ENCODE measurements around the gene ROR1. TPM values are rescaled to one million over a fixed set of nuclear protein-coding genes. Genes with fewer than 3 reads are reported as not detected.

Gene ROR1
- total and polyA plus RNA-seq, 2 experiments from 2014 or later, result 27.6 to 47.8 TPM

GRCh38 chr1:64176659-64177058, 402.8 kb downstream of the ROR1 start:
- no peak for DNase-seq (ENCODE audit: low read depth in 1 of 2, low spot score in 1 of 2)

GRCh38 chr1:64179588-64179987, 405.8 kb downstream of the ROR1 start:
- Histone ChIP-seq H3K4me3 (no peak overlapping the region), H3K36me3 (peaks cover 19% of the 10 kb centered on the region), H3K27me3 (no peaks in the 10 kb centered on the region), H3K9me3 (ENCODE audit: low read depth) (no peaks in the 10 kb centered on the region), H3K27ac (no peak overlapping the region), H3K4me1 (ENCODE audit: low read depth) (no peaks in the 10 kb centered on the region)
- no peak for TF ChIP-seq CTCF (IDR thresholded peaks at IDR 0.05; ENCODE audit: low read depth, low read length)
- no peak for DNase-seq (ENCODE audit: low read depth in 1 of 2, low spot score in 1 of 2)

More at GRCh38 chr1:64176659-64177058, 402.8 kb downstream of the ROR1 start:
- Histone ChIP-seq H3K27ac (no peak overlapping the region), H3K27me3 (no peaks in the 10 kb centered on the region), H3K9me3 (ENCODE audit: low read depth) (no peaks in the 10 kb centered on the region), H3K4me1 (ENCODE audit: low read depth) (peaks cover 10% of the 10 kb centered on the region), H3K4me3 (no peak overlapping the region), H3K36me3 (peaks cover 19% of the 10 kb centered on the region)
- TF ChIP-seq CTCF (IDR thresholded peaks at IDR 0.05; ENCODE audit: low read depth, low read length), result no peak

- no peaks in the 10 kb centered on the region for H3K27me3 ChIP-seq
- no peak for TF ChIP-seq CTCF (IDR thresholded peaks at IDR 0.05; ENCODE audit: low read depth, low read length)
- H3K36me3 ChIP-seq, result peaks cover 13% of the 10 kb centered on the region
- peaks cover 19% of the 10 kb centered on the region for H3K4me1 ChIP-seq (ENCODE audit: low read depth)
- H3K27ac ChIP-seq, result no peak overlapping the region
- DNase-seq (ENCODE audit: low read depth in 1 of 2, low spot score in 1 of 2), result no peak
- no peaks in the 10 kb centered on the region for H3K9me3 ChIP-seq (ENCODE audit: low read depth)
- H3K4me3 ChIP-seq, result no peak overlapping the region
These were observed 408.4 kb downstream of the ROR1 start for GRCh38 chr1:64182207-64182606.

GRCh38 chr1:64183395-64184002, 409.7 kb downstream of the ROR1 start:
- peak in 1 of 2 donors; percentile 50 for DNase-seq (ENCODE audit: low read depth in 1 of 2, low spot score in 1 of 2)
- no peak overlapping the region for H3K27ac ChIP-seq

GRCh38 chr1:64184003-64184440, 410.2 kb downstream of the ROR1 start:
- no peak overlapping the region for H3K4me3 ChIP-seq
- H3K36me3 ChIP-seq, result no peaks in the 10 kb centered on the region
- no peak overlapping the region for H3K27ac ChIP-seq
- no peaks in the 10 kb centered on the region for H3K9me3 ChIP-seq (ENCODE audit: low read depth)
- H3K27me3 ChIP-seq, result no peaks in the 10 kb centered on the region
- TF ChIP-seq CTCF (IDR thresholded peaks at IDR 0.05; ENCODE audit: low read depth, low read length), result no peak
- DNase-seq (ENCODE audit: low read depth in 1 of 2, low spot score in 1 of 2), result peak in 1 of 2 donors; percentile 39
- H3K4me1 ChIP-seq (ENCODE audit: low read depth), result peaks cover 19% of the 10 kb centered on the region

More at GRCh38 chr1:64183395-64184002, 409.7 kb downstream of the ROR1 start:
- no peak overlapping the region for H3K4me3 ChIP-seq
- H3K4me1 ChIP-seq (ENCODE audit: low read depth), result peaks cover 19% of the 10 kb centered on the region
- peaks cover 1% of the 10 kb centered on the region for H3K36me3 ChIP-seq
- H3K27me3 ChIP-seq, result no peaks in the 10 kb centered on the region
- H3K9me3 ChIP-seq (ENCODE audit: low read depth), result no peaks in the 10 kb centered on the region
- no peak for TF ChIP-seq CTCF (IDR thresholded peaks at IDR 0.05; ENCODE audit: low read depth, low read length)
